Lung (tissue), 16 donors: ENCODE data around the gene PPP2R5C. TPM values are rescaled to one million over a fixed set of nuclear protein-coding genes. Genes with fewer than 3 reads are reported as not detected.
"Not testable (repeated sequence)": the region's sequence is repeated elsewhere in the genome, so short reads cannot be mapped to it uniquely, and the experiment has no call there.

Experiments used
- ATAC-seq: fragments of 200-7000 bp; cut with Tn5 transposase; one replicate; pipeline ENCODE4 v1.9.1; 2020; ENCODE audit warnings: moderate number of reproducible peaks; ENCODE audit not compliant: insufficient read depth, low FRiP score
- DNase-seq, 3 donors: peaks; one replicate each; pipeline ENCODE4 v3.0.0-alpha.2; 2013 to 2017
- H3K27ac ChIP-seq, 2 donors: one replicate each; pipeline ENCODE4 v1.5.1; 2013; ENCODE audit warnings: mild to moderate bottlenecking in 2 of 2, moderate library complexity in 2 of 2, control low read depth in 1 of 2, inconsistent platforms in 1 of 2, low read depth in 1 of 2, low read length in 1 of 2
- H3K27me3 ChIP-seq, 3 donors: one replicate each; pipeline ENCODE4 v1.5.1; 2013; ENCODE audit warnings: low read length in 2 of 3; ENCODE audit not compliant: control insufficient read depth in 3 of 3, insufficient read depth in 3 of 3
- H3K36me3 ChIP-seq, 4 donors: one replicate each; pipeline ENCODE4 v1.5.1; 2013; ENCODE audit warnings: low read length in 4 of 4, mild to moderate bottlenecking in 1 of 4, moderate library complexity in 1 of 4; ENCODE audit not compliant: control insufficient read depth in 4 of 4, insufficient read depth in 4 of 4
- H3K4me1 ChIP-seq, 5 donors: one replicate each; pipeline ENCODE4 v1.5.1; 2013; ENCODE audit warnings: low read length in 5 of 5, mild to moderate bottlenecking in 2 of 5, moderate library complexity in 1 of 5; ENCODE audit not compliant: control insufficient read depth in 5 of 5, insufficient read depth in 5 of 5
- H3K4me3 ChIP-seq: one replicate; pipeline ENCODE4 v1.5.1; 2013; ENCODE audit warnings: mild to moderate bottlenecking, control low read depth, moderate library complexity
- H3K9ac ChIP-seq, 2 donors: one replicate each; pipeline ENCODE4 v1.5.1; 2013; ENCODE audit warnings: low read length in 2 of 2, control low read depth in 1 of 2; ENCODE audit not compliant: insufficient read depth in 1 of 2
- H3K9me3 ChIP-seq, 4 donors: one replicate each; pipeline ENCODE4 v1.5.1; 2013; ENCODE audit warnings: low read length in 3 of 4, mild to moderate bottlenecking in 1 of 4, moderate library complexity in 1 of 4; ENCODE audit not compliant: control insufficient read depth in 4 of 4, insufficient read depth in 3 of 4
- WGBS, 2 donors: extraction: QIAGEN DNeasy Blood & Tissue Kit; methylation state at CpG; one replicate each; pipeline ENCODE4 v1.1.7; 2013; 5-methylcytosine and 5-hydroxymethylcytosine counted together
- long read RNA-seq, 5 donors: transcript quantifications; one replicate each; lab custom pipeline, GENCODE V29; 2026
- polyA plus RNA-seq, 2 donors: library from polyadenylated mRNA; stranded (reverse); fragments of 200-250 nt; gene quantifications; one replicate each; pipeline ENCODE4 v1.2.1, GENCODE V29; 2013
- total RNA-seq, 2 donors: library from RNA; depleted of rRNA in 1 of 2; stranded (reverse); fragments of >200 nt in 1 of 2; gene quantifications; one replicate each; pipeline ENCODE4 v1.2.1, GENCODE V29; 2014 to 2021
- TF ChIP-seq, protein P1 (sequence below): IDR thresholded peaks from 2 replicates; pipeline ENCODE4 v1.5.1; 2012; ENCODE audit warnings: mild to moderate bottlenecking; ENCODE audit errors: control extremely low read depth, extremely low read depth
- donor health status: control.
- donor health status: control.
- donor health status: Bipolar disorder and iron deficiency.
- donor health status: healthy.
- donor health status: DM: yes; HTN: yes; CAD: no.

PPP2R5C gene
- total RNA-seq = 100 to 1,000 TPM; 148 to 180 TPM
- 100 to 1,000 TPM in 1 of 2 donors, 10 to 100 TPM in 1; 66.6 to 104 TPM for polyA plus RNA-seq
- long read RNA-seq, donor 1, full-length matches to known transcripts = 32 of 38 reads
- long read RNA-seq, donor 1, partial matches to known transcripts = 6 of 38 reads
- long read RNA-seq, donor 1, other reads (novel, unspliced or antisense) = 0 of 38 reads
- long read RNA-seq, donor 2, full-length matches to known transcripts = 14 of 23 reads
- long read RNA-seq, donor 2, partial matches to known transcripts = 9 of 23 reads
- long read RNA-seq, donor 2, other reads (novel, unspliced or antisense) = 0 of 23 reads
- long read RNA-seq, donor 3, full-length matches to known transcripts = 18 of 24 reads
- long read RNA-seq, donor 3, partial matches to known transcripts = 6 of 24 reads
- long read RNA-seq, donor 3, other reads (novel, unspliced or antisense) = 0 of 24 reads
- long read RNA-seq, donor 4, partial matches to known transcripts = 5 of 11 reads
- long read RNA-seq, donor 4, other reads (novel, unspliced or antisense) = 0 of 11 reads
- long read RNA-seq, donor 5, full-length matches to known transcripts = 33 of 49 reads
- long read RNA-seq, donor 5, partial matches to known transcripts = 16 of 49 reads
- long read RNA-seq, donor 5, other reads (novel, unspliced or antisense) = 0 of 49 reads

DNA sequence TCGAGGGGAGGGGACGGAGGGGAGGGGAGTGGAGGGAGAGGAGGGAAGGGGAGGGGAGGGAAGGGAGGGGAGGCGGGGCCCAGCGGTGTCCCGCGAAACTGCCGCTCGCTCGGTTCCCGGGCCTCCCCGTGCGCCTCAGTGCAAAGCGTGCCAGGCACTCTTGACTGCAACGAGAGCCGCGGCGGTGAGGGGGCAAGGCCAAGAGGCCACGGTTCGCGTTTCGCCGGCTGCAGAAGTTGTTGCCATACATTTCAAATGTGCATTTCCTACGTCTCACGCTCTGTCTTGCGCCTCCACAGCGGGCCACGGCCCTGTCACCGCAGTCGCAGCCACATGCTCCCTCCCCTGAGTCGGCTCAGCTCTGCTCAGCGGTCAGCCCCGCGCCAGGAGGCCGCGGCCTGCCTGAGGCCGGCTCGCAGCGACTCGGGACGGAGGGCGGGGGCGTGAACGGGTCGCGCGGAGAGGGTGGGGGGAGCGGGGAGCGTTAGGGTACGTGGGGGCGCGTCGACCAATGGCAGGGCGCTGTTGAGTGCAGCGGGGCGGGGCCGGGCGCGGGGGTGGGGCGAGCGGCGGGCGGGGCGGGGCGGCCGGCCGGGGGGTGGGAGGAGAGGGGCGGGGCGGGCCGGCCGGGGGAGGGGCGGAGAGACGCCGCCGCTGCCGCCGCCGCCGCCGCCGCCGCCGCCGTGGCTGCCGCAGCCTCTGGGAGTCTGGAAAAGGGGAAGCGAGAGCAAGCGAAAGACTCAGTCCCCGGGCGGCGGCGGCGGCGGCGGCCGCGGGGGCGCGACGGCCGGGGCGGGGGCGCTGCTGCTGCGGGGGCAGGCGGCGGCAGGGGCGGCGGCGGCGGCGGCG, at the start of gene PPP2R5C:
Gene PPP2R5C (plus strand): TSS at position 678 of the 849 bp plus-strand sequence. CDS start 185 bp downstream, outside the sequence.
- Histone ChIP-seq H3K9me3 (no peaks in the 10 kb centered on the region), H3K27me3 (no peaks in the 10 kb centered on the region), H3K4me1 (peaks cover 0 to 12% (median 0%) of the 10 kb centered on the region in 5 donors), H3K36me3 (peaks cover 2 to 10% (median 3%) of the 10 kb centered on the region in 4 donors), H3K27ac (peak within 1 kb of the TSS; percentile 90 to 91), H3K9ac (peak within 1 kb of the TSS in 1 of 2 donors; percentile 65), H3K4me3 (peak within 1 kb of the TSS; percentile 82)
- DNase-seq (peak; percentile 92 to 95 (median 93)), ATAC-seq (peak; percentile 82)
- 0 to 1% methylated on average over 55 to 102 of the region's 110 CpGs for WGBS, 2 donors
- TF ChIP-seq, protein P1, sequence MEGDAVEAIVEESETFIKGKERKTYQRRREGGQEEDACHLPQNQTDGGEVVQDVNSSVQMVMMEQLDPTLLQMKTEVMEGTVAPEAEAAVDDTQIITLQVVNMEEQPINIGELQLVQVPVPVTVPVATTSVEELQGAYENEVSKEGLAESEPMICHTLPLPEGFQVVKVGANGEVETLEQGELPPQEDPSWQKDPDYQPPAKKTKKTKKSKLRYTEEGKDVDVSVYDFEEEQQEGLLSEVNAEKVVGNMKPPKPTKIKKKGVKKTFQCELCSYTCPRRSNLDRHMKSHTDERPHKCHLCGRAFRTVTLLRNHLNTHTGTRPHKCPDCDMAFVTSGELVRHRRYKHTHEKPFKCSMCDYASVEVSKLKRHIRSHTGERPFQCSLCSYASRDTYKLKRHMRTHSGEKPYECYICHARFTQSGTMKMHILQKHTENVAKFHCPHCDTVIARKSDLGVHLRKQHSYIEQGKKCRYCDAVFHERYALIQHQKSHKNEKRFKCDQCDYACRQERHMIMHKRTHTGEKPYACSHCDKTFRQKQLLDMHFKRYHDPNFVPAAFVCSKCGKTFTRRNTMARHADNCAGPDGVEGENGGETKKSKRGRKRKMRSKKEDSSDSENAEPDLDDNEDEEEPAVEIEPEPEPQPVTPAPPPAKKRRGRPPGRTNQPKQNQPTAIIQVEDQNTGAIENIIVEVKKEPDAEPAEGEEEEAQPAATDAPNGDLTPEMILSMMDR = no peak

DNA sequence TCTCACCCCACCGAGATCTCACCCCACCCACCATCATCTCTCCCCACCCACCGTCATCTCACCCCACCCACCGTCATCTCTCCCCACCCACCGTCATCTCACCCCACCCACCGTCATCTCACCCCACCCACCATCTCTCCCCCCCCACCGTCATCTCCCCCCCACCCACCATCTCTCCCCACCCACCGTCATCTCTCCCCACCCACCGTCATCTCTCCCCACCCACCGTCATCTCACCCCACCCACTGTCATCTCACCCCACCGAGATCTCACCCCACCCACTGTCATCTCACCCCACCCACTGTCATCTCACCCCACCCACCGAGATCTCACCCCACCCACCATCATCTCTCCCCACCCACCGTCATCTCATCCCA, 49.7 kb upstream of the PPP2R5C start:
- H3K27me3 ChIP-seq, ATAC-seq, H3K9ac ChIP-seq, H3K4me1 ChIP-seq, H3K27ac ChIP-seq, H3K9me3 ChIP-seq, H3K4me3 ChIP-seq, H3K36me3 ChIP-seq, DNase-seq: not testable (repeated sequence)
- WGBS, 2 donors = 91 to 95% methylated on average over 12 of the region's 12 CpGs

DNA sequence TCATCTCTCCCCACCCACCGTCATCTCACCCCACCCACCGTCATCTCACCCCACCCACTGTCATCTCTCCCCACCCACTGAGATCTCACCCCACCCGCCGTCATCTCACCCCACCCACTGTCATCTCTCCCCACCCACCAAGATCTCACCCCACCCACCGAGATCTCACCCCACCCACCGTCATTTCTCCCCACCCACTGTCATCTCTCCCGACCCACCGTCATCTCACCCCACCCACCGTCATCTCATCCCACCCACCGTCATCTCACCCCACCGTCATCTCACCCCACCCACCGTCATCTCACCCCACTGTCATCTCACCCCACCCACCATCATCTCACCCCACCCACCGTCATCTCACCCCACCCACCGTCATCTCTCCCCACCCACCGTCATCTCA, 49.2 kb upstream of the PPP2R5C start:
- not testable (repeated sequence) for ATAC-seq, H3K4me1 ChIP-seq, H3K9me3 ChIP-seq, H3K27me3 ChIP-seq, DNase-seq, H3K27ac ChIP-seq, H3K9ac ChIP-seq, H3K4me3 ChIP-seq, H3K36me3 ChIP-seq
- 94 to 97% methylated on average over 15 of the region's 15 CpGs for WGBS, 2 donors

DNA sequence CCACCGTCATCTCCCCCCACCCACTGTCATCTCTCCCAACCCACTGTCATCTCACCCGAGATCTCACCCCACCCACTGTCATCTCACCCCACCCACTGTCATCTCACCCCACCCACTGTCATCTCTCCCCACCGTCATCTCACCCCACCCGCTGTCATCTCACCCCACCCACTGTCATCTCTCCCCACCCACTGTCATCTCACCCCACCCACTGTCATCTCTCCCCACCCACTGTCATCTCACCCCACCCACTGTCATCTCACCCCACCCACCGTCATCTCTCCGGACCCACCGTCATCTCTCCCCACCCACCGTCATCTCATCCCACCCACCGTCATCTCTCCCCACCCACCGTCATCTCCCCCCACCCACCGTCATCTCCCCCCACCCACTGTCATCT, 48.4 kb upstream of the PPP2R5C start:
- H3K9ac ChIP-seq, ATAC-seq, H3K36me3 ChIP-seq, H3K27me3 ChIP-seq, H3K4me3 ChIP-seq, H3K4me1 ChIP-seq, H3K9me3 ChIP-seq, DNase-seq, H3K27ac ChIP-seq: not testable (repeated sequence)
- 91 to 97% methylated on average over 11 of the region's 11 CpGs for WGBS, 2 donors
